ENCODE measurements around the gene VSTM2L.

GRCh38 chr20:37895166-37895565 lies 7.8 kb upstream of the VSTM2L start:
- TF ChIP-seq CTCF (IDR thresholded peaks at IDR 0.05) (no peak), POLR2AphosphoS5 (IDR thresholded peaks at IDR 0.05) (no peak), POLR2A (IDR thresholded peaks at IDR 0.05) (no peak), EP300 (IDR thresholded peaks at IDR 0.05) (no peak)

Data from suprapubic skin (tissue), 4 donors.